Psoas muscle (tissue), 8 donors: ENCODE results near the gene CACNG8. TPM values are rescaled to one million over a fixed set of nuclear protein-coding genes. Genes with fewer than 3 reads are reported as not detected.

Experiments
- ATAC-seq, 4 donors: fragments of 200-7000 bp; cut with Tn5 transposase; one replicate each; pipeline ENCODE4 v1.9.1; 2020; ENCODE audit warnings: moderate library complexity in 3 of 4, mild to moderate bottlenecking in 2 of 4
- DNase-seq, 2 donors: peaks; one replicate each; pipeline ENCODE4 v3.0.0-alpha.2; 2020
- H3K27ac ChIP-seq: fragments of 200-600 bp; one replicate; pipeline ENCODE4 v1.8.0; 2022
- H3K27me3 ChIP-seq, 3 donors: fragments of 200-600 bp in 1 of 3; one replicate each; pipeline versions ENCODE4 v1.6.1 to v1.8.0; 2013 to 2022; ENCODE audit warnings: low read length in 2 of 3, mild to moderate bottlenecking in 2 of 3, moderate library complexity in 1 of 3; ENCODE audit not compliant: insufficient read depth in 3 of 3
- H3K36me3 ChIP-seq, 2 donors: fragments of 200-600 bp in 1 of 2; one replicate each; pipeline versions ENCODE4 v1.6.1 to v1.8.0; 2013 to 2022; ENCODE audit warnings: low read depth in 1 of 2, mild to moderate bottlenecking in 1 of 2, moderate library complexity in 1 of 2; ENCODE audit not compliant: insufficient read depth in 1 of 2
- H3K4me1 ChIP-seq: fragments of 200-600 bp; one replicate; pipeline ENCODE4 v1.8.0; 2022
- H3K4me3 ChIP-seq: fragments of 200-600 bp; one replicate; pipeline ENCODE4 v1.8.0; 2022; ENCODE audit warnings: mild to moderate bottlenecking
- H3K9me3 ChIP-seq: fragments of 200-600 bp; one replicate; pipeline ENCODE4 v1.8.0; 2022
- WGBS, 3 donors: extraction: QIAGEN DNeasy Blood & Tissue Kit; methylation state at CpG; one replicate each; pipeline versions ENCODE4 v1.1.6 to v1.1.7; 2013; 5-methylcytosine and 5-hydroxymethylcytosine counted together
- intact Hi-C, 2 donors: fragments of 100-400 bp; cut with DNase I; formaldehyde crosslinking; loops; one replicate each; pipeline versions ENCODE4 v1.11.0 to v1.14.2; 2022
- polyA plus RNA-seq, 3 donors: library from polyadenylated mRNA; stranded (reverse); fragments of 200-250 nt; gene quantifications; one replicate each; pipeline ENCODE4 v1.2.3, GENCODE V29; 2013
- total RNA-seq, 4 donors: library from RNA; stranded (reverse); fragmentation: NEBNext Ultra II Directional in 2 of 4; extraction: Animal tissue kit (Norgen Biotek cat#: 25700) in 2 of 4; gene quantifications; one replicate each; pipeline versions ENCODE4 v1.2.1 to v1.2.4, GENCODE V29; 2021 to 2023
- TF ChIP-seq, protein P1 (sequence below): fragments of 200-600 bp; IDR thresholded peaks from one replicate; pipeline ENCODE4 v1.8.0; 2022; ENCODE audit warnings: antibody characterized with exemption
- donor health status: healthy with polysubstance abuse.
- donor health status: DM: no; HTN: no; CAD: no; lungs with moderate emphysema.
- donor health status: Bipolar disorder and iron deficiency.
- donor health status: healthy.
- donor health status: DM: yes; HTN: yes; CAD: no.
- donor health status: DM: no; HTN: no; CAD: no.
- donor health status: DM: no; HTN: no; CAD: no.
- donor health status: DM: yes; HTN: yes; CAD: no.

The CACNG8 gene
- total and polyA plus RNA-seq, 7 donors, result 0.04 to 0.42 (median 0.16) TPM

DNA sequence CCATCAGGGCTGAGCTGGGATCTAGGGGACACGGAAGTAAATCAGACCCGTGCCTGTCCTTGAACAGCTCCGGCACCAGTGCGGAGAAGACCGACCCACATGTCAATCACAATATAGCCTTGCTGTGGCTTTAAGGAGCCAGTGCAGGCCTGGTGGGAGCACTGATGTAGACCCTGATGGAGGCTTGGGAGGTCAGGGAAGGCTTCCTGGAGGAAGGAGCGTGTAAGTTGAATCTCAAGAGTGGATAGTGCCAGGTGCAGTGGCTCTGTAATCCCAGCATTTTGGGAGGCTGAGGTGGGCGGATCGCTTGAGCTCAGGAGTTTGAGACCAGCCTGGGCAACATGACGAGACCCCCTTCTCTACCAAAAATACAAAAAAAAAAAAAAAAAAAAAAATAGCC is 10.8 kb upstream of the CACNG8 start:
- no peaks in the 10 kb centered on the region for H3K4me1 ChIP-seq
- DNase-seq (no peak), ATAC-seq (no peak)
- H3K36me3 ChIP-seq, result no peaks in the 10 kb centered on the region
- no peaks in the 10 kb centered on the region for H3K9me3 ChIP-seq
- H3K27ac ChIP-seq, result no peak overlapping the region
- TF ChIP-seq, protein P1, sequence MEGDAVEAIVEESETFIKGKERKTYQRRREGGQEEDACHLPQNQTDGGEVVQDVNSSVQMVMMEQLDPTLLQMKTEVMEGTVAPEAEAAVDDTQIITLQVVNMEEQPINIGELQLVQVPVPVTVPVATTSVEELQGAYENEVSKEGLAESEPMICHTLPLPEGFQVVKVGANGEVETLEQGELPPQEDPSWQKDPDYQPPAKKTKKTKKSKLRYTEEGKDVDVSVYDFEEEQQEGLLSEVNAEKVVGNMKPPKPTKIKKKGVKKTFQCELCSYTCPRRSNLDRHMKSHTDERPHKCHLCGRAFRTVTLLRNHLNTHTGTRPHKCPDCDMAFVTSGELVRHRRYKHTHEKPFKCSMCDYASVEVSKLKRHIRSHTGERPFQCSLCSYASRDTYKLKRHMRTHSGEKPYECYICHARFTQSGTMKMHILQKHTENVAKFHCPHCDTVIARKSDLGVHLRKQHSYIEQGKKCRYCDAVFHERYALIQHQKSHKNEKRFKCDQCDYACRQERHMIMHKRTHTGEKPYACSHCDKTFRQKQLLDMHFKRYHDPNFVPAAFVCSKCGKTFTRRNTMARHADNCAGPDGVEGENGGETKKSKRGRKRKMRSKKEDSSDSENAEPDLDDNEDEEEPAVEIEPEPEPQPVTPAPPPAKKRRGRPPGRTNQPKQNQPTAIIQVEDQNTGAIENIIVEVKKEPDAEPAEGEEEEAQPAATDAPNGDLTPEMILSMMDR, result no peak
- no peak overlapping the region for H3K4me3 ChIP-seq
- 77 to 83% (median 81%) methylated on average over 9 of the region's 9 CpGs for WGBS, 3 donors
- intact Hi-C loops, result no loop called here
- H3K27me3 ChIP-seq, result peaks cover 0 to 44% (median 8%) of the 10 kb centered on the region in 3 donors

DNA sequence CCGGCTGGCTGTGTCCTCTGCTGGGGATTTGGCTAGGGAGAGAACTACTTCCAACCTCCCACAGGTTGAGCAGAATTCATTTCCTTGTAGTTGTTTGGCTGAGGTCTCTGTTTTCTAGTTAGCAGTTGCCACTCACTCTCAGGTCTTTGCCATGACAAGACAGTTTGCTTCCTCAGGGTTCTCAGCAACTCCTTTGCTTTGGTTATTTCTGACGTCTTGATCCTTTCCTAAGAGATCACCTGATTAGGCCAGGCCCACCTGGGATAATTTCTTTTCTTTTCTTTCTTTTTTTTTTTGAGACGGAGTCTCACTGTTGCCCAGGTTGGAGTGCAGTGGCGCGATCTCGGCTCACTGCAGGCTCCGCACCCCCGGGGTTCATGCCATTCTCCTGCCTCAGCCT is 9.4 kb upstream of the CACNG8 start:
- intact Hi-C loops, result no loop called here
- H3K4me3 ChIP-seq, result no peak overlapping the region
- H3K4me1 ChIP-seq, result no peaks in the 10 kb centered on the region
- H3K36me3 ChIP-seq, result no peaks in the 10 kb centered on the region
- H3K27me3 ChIP-seq, result peaks cover 0 to 50% (median 8%) of the 10 kb centered on the region in 3 donors
- 89 to 92% (median 90%) methylated on average over 8 of the region's 8 CpGs for WGBS, 3 donors
- no peak overlapping the region for H3K27ac ChIP-seq
- TF ChIP-seq, protein P1, result no peak
- DNase-seq (no peak), ATAC-seq (no peak)
- no peaks in the 10 kb centered on the region for H3K9me3 ChIP-seq

DNA sequence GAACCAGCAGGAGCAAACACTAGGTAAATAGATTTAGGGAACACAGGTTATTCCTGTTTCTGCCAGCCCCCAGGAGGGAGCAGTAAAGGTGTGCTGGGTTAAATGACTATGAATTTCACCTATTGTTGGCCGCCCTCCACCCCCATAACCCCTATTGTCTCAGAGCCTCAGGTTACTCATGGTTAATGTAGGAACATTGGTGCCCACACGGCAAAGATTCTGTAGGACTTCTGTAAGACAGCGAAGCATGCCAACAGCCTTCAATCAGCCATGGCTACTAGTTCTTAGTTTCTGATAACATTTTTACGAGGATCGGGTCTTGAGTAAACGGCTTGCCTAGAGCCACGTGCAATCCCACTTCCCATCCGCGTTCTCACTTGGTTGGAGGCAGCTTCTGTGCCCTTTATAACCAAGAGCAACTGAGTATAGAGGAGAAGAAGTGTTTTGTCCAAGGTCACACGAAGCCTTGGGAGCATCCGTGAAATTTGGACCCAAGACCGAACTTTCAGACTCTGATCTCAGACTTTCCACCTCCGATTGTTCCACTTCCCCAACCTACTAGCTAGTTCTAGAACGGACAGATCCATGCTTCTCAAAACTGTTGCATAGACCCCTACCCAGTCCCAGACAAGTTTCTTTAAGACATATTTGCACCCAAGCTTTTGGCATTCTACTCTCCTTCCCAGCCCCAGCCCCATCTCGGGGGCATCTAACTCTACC is 5.1 kb upstream of the CACNG8 start:
- ATAC-seq (no peak), DNase-seq (no peak)
- no peaks in the 10 kb centered on the region for H3K9me3 ChIP-seq
- H3K4me3 ChIP-seq, result no peak overlapping the region
- H3K27ac ChIP-seq, result no peak overlapping the region
- intact Hi-C loops, result no loop called here
- 2 to 4% (median 4%) methylated on average over 15 of the region's 15 CpGs for WGBS, 3 donors
- H3K4me1 ChIP-seq, result no peaks in the 10 kb centered on the region
- H3K27me3 ChIP-seq, result peaks cover 0 to 79% (median 22%) of the 10 kb centered on the region in 3 donors
- no peaks in the 10 kb centered on the region for H3K36me3 ChIP-seq
- TF ChIP-seq, protein P1, result no peak

DNA sequence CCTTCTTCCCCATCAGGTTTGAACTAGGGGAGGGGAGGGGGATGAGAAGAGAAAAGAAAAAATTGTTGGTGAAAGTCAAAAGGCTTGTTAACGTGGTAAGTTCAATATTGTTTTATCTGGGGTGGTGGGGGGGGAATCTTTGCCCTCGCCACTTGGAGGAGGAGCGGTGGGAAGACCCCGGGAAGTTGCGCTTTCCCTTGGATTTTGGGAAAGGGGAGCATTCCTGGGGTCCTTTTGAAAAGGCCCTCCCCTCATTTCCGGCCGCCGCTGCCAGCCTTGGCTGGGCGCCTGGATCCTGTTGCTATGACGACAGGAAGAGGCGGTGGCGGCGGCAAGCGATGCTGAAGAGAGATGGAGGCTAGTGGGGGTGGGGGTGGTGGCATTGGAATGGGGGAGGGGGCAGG is 4.6 kb upstream of the CACNG8 start:
- H3K27ac ChIP-seq, result no peak overlapping the region
- no peak overlapping the region for H3K4me3 ChIP-seq
- intact Hi-C loops, result no loop called here
- no peak for DNase-seq
- WGBS, 3 donors, result 2 to 4% (median 2%) methylated on average over 10 to 14 of the region's 14 CpGs
- no peaks in the 10 kb centered on the region for H3K4me1 ChIP-seq
- peaks cover 0 to 80% (median 25%) of the 10 kb centered on the region in 3 donors for H3K27me3 ChIP-seq
- TF ChIP-seq, protein P1, result no peak
- no peaks in the 10 kb centered on the region for H3K9me3 ChIP-seq
- no peaks in the 10 kb centered on the region for H3K36me3 ChIP-seq
- ATAC-seq, result no peak
